ENCODE measurements around the gene MBP.

The MBP gene

GRCh38 chr18:77074431-77074830, 58.2 kb downstream of the MBP start:
- H3K4me1 ChIP-seq (ENCODE audit: control insufficient read depth, insufficient read depth, low read length), result peaks cover 13% of the 10 kb centered on the region
- no peak overlapping the region for H3K27ac ChIP-seq (ENCODE audit: low read depth, low read length)
- H3K36me3 ChIP-seq (ENCODE audit: control insufficient read depth, insufficient read depth, low read length), result no peaks in the 10 kb centered on the region
- no peak overlapping the region for H3K9ac ChIP-seq (ENCODE audit: low read length)
- H3K4me3 ChIP-seq (ENCODE audit: low read length), result no peak overlapping the region
- H3K27me3 ChIP-seq (ENCODE audit: control insufficient read depth, insufficient read depth, low read length), result no peaks in the 10 kb centered on the region

GRCh38 chr18:77073336-77074093, 59.1 kb downstream of the MBP start:
- peaks cover 16% of the 10 kb centered on the region for H3K4me1 ChIP-seq (ENCODE audit: control insufficient read depth, insufficient read depth, low read length)
- no peaks in the 10 kb centered on the region for H3K27me3 ChIP-seq (ENCODE audit: control insufficient read depth, insufficient read depth, low read length)
- H3K27ac ChIP-seq (ENCODE audit: low read depth, low read length), result no peak overlapping the region
- no peak overlapping the region for H3K9ac ChIP-seq (ENCODE audit: low read length)
- no peaks in the 10 kb centered on the region for H3K36me3 ChIP-seq (ENCODE audit: control insufficient read depth, insufficient read depth, low read length)
- H3K4me3 ChIP-seq (ENCODE audit: low read length), result no peak overlapping the region

GRCh38 chr18:77072566-77072965, 60.0 kb downstream of the MBP start:
- H3K4me3 ChIP-seq (ENCODE audit: low read length), result no peak overlapping the region
- no peaks in the 10 kb centered on the region for H3K36me3 ChIP-seq (ENCODE audit: control insufficient read depth, insufficient read depth, low read length)
- H3K27me3 ChIP-seq (ENCODE audit: control insufficient read depth, insufficient read depth, low read length), result no peaks in the 10 kb centered on the region
- H3K27ac ChIP-seq (ENCODE audit: low read depth, low read length), result peak overlapping the region; percentile 50
- peaks cover 21% of the 10 kb centered on the region for H3K4me1 ChIP-seq (ENCODE audit: control insufficient read depth, insufficient read depth, low read length)
- H3K9ac ChIP-seq (ENCODE audit: low read length), result no peak overlapping the region

GRCh38 chr18:77071711-77072292, 60.8 kb downstream of the MBP start:
- peak overlapping the region; percentile 50 for H3K27ac ChIP-seq (ENCODE audit: low read depth, low read length)
- no peak overlapping the region for H3K4me3 ChIP-seq (ENCODE audit: low read length)
- no peaks in the 10 kb centered on the region for H3K36me3 ChIP-seq (ENCODE audit: control insufficient read depth, insufficient read depth, low read length)
- no peaks in the 10 kb centered on the region for H3K27me3 ChIP-seq (ENCODE audit: control insufficient read depth, insufficient read depth, low read length)
- peaks cover 21% of the 10 kb centered on the region for H3K4me1 ChIP-seq (ENCODE audit: control insufficient read depth, insufficient read depth, low read length)
- H3K9ac ChIP-seq (ENCODE audit: low read length), result no peak overlapping the region

- H3K4me1 ChIP-seq (ENCODE audit: control insufficient read depth, insufficient read depth, low read length), result peaks cover 21% of the 10 kb centered on the region
- no peaks in the 10 kb centered on the region for H3K27me3 ChIP-seq (ENCODE audit: control insufficient read depth, insufficient read depth, low read length)
- H3K9ac ChIP-seq (ENCODE audit: low read length), result no peak overlapping the region
- no peaks in the 10 kb centered on the region for H3K36me3 ChIP-seq (ENCODE audit: control insufficient read depth, insufficient read depth, low read length)
- H3K27ac ChIP-seq (ENCODE audit: low read depth, low read length), result peak overlapping the region; percentile 7
- no peak overlapping the region for H3K4me3 ChIP-seq (ENCODE audit: low read length)
Observed at GRCh38 chr18:77071061-77071460, 61.5 kb downstream of the MBP start.

- no peak overlapping the region for H3K4me3 ChIP-seq (ENCODE audit: low read length)
- no peaks in the 10 kb centered on the region for H3K36me3 ChIP-seq (ENCODE audit: control insufficient read depth, insufficient read depth, low read length)
- no peak overlapping the region for H3K9ac ChIP-seq (ENCODE audit: low read length)
- no peak overlapping the region for H3K27ac ChIP-seq (ENCODE audit: low read depth, low read length)
- H3K4me1 ChIP-seq (ENCODE audit: control insufficient read depth, insufficient read depth, low read length), result peaks cover 21% of the 10 kb centered on the region
- no peaks in the 10 kb centered on the region for H3K27me3 ChIP-seq (ENCODE audit: control insufficient read depth, insufficient read depth, low read length)
Observed at GRCh38 chr18:77070627-77071026, 62.0 kb downstream of the MBP start.

GRCh38 chr18:77069931-77070330, 62.7 kb downstream of the MBP start:
- peaks cover 21% of the 10 kb centered on the region for H3K4me1 ChIP-seq (ENCODE audit: control insufficient read depth, insufficient read depth, low read length)
- peak overlapping the region; percentile 47 for H3K27ac ChIP-seq (ENCODE audit: low read depth, low read length)
- H3K36me3 ChIP-seq (ENCODE audit: control insufficient read depth, insufficient read depth, low read length), result no peaks in the 10 kb centered on the region

GRCh38 chr18:77069482-77069881, 63.1 kb downstream of the MBP start:
- Histone ChIP-seq H3K27ac (ENCODE audit: low read depth, low read length) (peak overlapping the region; percentile 47), H3K27me3 (ENCODE audit: control insufficient read depth, insufficient read depth, low read length) (no peaks in the 10 kb centered on the region), H3K9ac (ENCODE audit: low read length) (no peak overlapping the region), H3K36me3 (ENCODE audit: control insufficient read depth, insufficient read depth, low read length) (peaks cover 2% of the 10 kb centered on the region), H3K4me3 (ENCODE audit: low read length) (no peak overlapping the region), H3K4me1 (ENCODE audit: control insufficient read depth, insufficient read depth, low read length) (peaks cover 21% of the 10 kb centered on the region)

More at GRCh38 chr18:77069931-77070330, 62.7 kb downstream of the MBP start:
- Histone ChIP-seq H3K4me3 (ENCODE audit: low read length) (no peak overlapping the region), H3K27me3 (ENCODE audit: control insufficient read depth, insufficient read depth, low read length) (no peaks in the 10 kb centered on the region), H3K9ac (ENCODE audit: low read length) (no peak overlapping the region)

- no peak overlapping the region for H3K4me3 ChIP-seq (ENCODE audit: low read length)
- H3K4me1 ChIP-seq (ENCODE audit: control insufficient read depth, insufficient read depth, low read length), result peaks cover 21% of the 10 kb centered on the region
- no peaks in the 10 kb centered on the region for H3K27me3 ChIP-seq (ENCODE audit: control insufficient read depth, insufficient read depth, low read length)
- H3K36me3 ChIP-seq (ENCODE audit: control insufficient read depth, insufficient read depth, low read length), result peaks cover 2% of the 10 kb centered on the region
- H3K9ac ChIP-seq (ENCODE audit: low read length), result no peak overlapping the region
- H3K27ac ChIP-seq (ENCODE audit: low read depth, low read length), result peak overlapping the region; percentile 75
Observed at GRCh38 chr18:77068321-77069312, 64.0 kb downstream of the MBP start.

GRCh38 chr18:77067291-77068061, 65.1 kb downstream of the MBP start:
- Histone ChIP-seq H3K9ac (ENCODE audit: low read length) (no peak overlapping the region), H3K4me3 (ENCODE audit: low read length) (no peak overlapping the region), H3K36me3 (ENCODE audit: control insufficient read depth, insufficient read depth, low read length) (peaks cover 2% of the 10 kb centered on the region), H3K4me1 (ENCODE audit: control insufficient read depth, insufficient read depth, low read length) (peaks cover 24% of the 10 kb centered on the region), H3K27ac (ENCODE audit: low read depth, low read length) (peak overlapping the region; percentile 75), H3K27me3 (ENCODE audit: control insufficient read depth, insufficient read depth, low read length) (no peaks in the 10 kb centered on the region)

- peaks cover 19% of the 10 kb centered on the region for H3K4me1 ChIP-seq (ENCODE audit: control insufficient read depth, insufficient read depth, low read length)
- H3K36me3 ChIP-seq (ENCODE audit: control insufficient read depth, insufficient read depth, low read length), result peaks cover 2% of the 10 kb centered on the region
- H3K9ac ChIP-seq (ENCODE audit: low read length), result no peak overlapping the region
- H3K27ac ChIP-seq (ENCODE audit: low read depth, low read length), result no peak overlapping the region
- H3K27me3 ChIP-seq (ENCODE audit: control insufficient read depth, insufficient read depth, low read length), result no peaks in the 10 kb centered on the region
- H3K4me3 ChIP-seq (ENCODE audit: low read length), result no peak overlapping the region
Observed at GRCh38 chr18:77066689-77067088, 65.9 kb downstream of the MBP start.

Data from rectal smooth muscle tissue (tissue), 1 donor.